Measurements from ENCODE around the gene ATG16L1.

DNA sequence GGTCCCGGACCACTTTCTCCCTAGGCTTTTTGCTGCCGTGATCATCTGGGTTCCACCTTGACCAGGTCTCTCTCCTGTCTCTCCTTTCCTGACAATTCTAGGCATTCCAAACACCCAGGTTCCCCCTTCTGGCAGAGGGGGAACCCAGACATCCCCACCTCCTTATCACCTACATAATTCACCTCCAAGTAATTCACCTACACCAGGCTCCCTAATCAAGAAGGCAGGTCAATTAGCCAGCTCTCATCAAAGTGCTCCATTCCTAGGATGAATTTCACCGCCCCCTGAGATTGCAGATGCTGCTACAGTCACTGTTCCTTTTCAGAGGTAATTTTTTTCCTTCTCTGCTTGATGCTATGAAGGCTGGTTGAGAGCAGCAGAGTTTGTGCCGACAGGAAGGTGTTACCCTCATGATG lies 42.3 kb upstream of the ATG16L1 start:
- TF ChIP-seq, protein P1, sequence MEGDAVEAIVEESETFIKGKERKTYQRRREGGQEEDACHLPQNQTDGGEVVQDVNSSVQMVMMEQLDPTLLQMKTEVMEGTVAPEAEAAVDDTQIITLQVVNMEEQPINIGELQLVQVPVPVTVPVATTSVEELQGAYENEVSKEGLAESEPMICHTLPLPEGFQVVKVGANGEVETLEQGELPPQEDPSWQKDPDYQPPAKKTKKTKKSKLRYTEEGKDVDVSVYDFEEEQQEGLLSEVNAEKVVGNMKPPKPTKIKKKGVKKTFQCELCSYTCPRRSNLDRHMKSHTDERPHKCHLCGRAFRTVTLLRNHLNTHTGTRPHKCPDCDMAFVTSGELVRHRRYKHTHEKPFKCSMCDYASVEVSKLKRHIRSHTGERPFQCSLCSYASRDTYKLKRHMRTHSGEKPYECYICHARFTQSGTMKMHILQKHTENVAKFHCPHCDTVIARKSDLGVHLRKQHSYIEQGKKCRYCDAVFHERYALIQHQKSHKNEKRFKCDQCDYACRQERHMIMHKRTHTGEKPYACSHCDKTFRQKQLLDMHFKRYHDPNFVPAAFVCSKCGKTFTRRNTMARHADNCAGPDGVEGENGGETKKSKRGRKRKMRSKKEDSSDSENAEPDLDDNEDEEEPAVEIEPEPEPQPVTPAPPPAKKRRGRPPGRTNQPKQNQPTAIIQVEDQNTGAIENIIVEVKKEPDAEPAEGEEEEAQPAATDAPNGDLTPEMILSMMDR (IDR thresholded peaks at IDR 0.05; ENCODE audit: poor library complexity, severe bottlenecking) = no peak
- TF ChIP-seq EZH2 (IDR thresholded peaks at IDR 0.05; ENCODE audit: borderline replicate concordance, insufficient read depth, low read length, poor library complexity, severe bottlenecking) (no peak), POLR2AphosphoS5 (IDR thresholded peaks at IDR 0.05) (no peak), EP300 (conservative IDR thresholded peaks at IDR 0.05; ENCODE audit: poor library complexity, severe bottlenecking) (no peak), RAD21 (conservative IDR thresholded peaks at IDR 0.05) (no peak), TAF1 (IDR thresholded peaks at IDR 0.05; ENCODE audit: low read depth) (no peak)
- TF ChIP-seq, protein P2, sequence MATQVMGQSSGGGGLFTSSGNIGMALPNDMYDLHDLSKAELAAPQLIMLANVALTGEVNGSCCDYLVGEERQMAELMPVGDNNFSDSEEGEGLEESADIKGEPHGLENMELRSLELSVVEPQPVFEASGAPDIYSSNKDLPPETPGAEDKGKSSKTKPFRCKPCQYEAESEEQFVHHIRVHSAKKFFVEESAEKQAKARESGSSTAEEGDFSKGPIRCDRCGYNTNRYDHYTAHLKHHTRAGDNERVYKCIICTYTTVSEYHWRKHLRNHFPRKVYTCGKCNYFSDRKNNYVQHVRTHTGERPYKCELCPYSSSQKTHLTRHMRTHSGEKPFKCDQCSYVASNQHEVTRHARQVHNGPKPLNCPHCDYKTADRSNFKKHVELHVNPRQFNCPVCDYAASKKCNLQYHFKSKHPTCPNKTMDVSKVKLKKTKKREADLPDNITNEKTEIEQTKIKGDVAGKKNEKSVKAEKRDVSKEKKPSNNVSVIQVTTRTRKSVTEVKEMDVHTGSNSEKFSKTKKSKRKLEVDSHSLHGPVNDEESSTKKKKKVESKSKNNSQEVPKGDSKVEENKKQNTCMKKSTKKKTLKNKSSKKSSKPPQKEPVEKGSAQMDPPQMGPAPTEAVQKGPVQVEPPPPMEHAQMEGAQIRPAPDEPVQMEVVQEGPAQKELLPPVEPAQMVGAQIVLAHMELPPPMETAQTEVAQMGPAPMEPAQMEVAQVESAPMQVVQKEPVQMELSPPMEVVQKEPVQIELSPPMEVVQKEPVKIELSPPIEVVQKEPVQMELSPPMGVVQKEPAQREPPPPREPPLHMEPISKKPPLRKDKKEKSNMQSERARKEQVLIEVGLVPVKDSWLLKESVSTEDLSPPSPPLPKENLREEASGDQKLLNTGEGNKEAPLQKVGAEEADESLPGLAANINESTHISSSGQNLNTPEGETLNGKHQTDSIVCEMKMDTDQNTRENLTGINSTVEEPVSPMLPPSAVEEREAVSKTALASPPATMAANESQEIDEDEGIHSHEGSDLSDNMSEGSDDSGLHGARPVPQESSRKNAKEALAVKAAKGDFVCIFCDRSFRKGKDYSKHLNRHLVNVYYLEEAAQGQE (IDR thresholded peaks at IDR 0.05; ENCODE audit: borderline replicate concordance) = no peak
